ENCODE data around the gene EMX1.
"Not testable (repeated sequence)": the region's sequence is repeated elsewhere in the genome, so short reads cannot be mapped to it uniquely, and the experiment has no call there.

The EMX1 gene

DNA sequence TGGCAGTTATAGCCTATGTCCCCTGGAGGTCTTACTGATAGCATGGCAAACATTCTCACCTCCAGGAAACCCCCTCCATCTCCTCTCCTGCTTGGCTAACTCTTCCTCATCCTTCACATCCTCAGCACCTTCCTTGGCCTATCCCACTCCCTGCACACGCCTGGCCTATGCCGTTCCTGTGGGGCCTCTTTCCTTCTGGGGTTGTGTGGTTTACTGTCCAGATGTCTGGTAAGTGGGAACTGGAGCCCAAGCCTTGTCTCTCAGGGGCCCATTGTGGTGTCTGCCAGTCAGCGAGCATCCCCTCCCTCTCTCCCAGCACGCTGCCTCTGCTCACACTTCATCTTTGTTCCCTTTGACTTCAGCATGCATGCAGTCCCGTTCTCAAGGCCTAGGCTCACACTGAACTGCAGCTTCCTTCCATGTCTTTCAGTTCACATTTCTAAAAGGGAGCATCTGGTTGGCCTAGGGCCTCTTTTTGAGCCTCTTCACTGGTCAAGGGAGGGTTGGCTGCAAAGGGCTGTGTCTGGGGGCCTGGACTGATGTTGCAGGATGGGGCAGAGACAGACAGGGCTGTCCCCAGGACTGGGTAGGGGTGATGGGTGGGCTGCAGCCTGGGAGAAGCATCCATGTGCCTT, 17.0 kb upstream of the EMX1 start:
- no peak for DNase-seq (ENCODE audit: low spot score)

DNA sequence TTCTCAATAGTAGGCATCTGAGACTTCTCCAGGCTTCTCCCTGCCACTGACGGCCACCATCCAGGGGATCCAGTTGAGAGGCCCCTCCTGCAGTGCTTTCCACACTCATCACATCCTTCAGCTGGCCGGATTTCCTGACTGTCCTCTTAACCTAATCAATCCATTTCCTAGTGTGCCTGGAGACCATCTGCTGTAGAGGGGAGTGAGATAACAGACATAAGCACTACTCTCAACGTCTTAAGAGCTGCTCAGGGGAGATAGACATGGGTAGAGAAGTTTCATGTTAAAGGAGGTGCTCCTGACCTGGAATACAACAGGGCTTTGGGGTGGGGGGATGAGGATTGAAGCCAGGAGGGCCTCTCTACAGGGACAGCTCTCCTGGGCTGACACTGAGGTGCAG, 15.9 kb upstream of the EMX1 start:
- DNase-seq (ENCODE audit: low spot score), result no peak

DNA sequence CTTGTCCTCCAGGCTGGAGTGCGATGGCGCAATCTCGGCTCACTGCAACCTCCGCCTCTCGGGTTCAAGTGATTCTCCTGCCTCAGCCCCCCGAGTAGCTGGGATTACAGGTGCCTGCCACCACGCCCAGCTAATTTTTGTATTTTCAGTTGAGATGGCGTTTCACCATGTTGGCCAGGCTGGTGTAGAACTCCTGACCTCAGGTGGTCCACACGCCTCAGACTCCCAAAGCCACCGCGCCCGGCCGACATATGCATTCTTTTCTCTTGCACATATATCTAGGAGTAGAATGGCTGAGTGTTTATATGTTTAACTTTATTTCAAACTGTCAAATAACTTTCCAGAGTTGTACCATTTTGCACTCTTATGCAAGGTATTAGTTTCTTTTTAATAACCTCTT, 9.9 kb upstream of the EMX1 start:
- DNase-seq (ENCODE audit: low spot score), result not testable (repeated sequence)

DNA sequence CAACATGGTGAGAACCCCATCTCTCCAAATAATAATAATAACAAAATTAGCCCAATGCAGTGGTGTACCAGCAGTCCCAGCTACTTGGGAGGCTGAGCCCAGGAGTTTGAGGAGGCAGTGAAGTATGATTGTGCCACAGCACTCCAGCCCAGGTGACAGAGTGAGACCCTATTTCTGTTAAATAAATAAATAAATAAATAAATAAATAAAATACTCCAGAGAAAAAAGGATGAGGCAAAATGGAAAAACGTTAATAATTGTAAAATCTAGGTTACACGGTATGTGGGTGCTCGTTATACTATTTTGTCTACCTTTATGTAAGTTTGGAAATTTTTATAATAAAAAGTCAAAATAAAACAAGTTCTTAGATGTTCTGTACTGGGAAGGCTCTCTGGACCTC, 8.6 kb upstream of the EMX1 start:
- DNase-seq (ENCODE audit: low spot score), result no peak

DNA sequence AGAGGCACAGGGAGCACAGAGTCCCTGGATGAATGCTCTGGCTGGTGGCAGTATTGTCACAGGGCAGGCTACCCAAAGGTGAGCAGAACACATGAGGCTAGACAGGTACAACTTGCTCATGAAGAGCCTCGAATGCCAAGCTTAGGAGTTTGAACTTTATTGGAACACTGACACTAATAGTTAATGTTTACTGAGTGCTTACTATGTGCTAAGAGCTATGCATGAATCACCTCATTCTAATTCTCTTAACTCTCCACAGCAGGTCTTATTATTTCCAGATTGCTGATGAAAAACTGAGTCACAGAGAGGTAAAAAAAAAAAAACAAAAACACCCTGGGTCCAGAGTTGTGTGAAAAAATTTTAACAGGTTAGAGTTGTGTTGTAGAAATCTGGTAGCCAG, 6.1 kb upstream of the EMX1 start:
- no peak for DNase-seq (ENCODE audit: low spot score)

DNA sequence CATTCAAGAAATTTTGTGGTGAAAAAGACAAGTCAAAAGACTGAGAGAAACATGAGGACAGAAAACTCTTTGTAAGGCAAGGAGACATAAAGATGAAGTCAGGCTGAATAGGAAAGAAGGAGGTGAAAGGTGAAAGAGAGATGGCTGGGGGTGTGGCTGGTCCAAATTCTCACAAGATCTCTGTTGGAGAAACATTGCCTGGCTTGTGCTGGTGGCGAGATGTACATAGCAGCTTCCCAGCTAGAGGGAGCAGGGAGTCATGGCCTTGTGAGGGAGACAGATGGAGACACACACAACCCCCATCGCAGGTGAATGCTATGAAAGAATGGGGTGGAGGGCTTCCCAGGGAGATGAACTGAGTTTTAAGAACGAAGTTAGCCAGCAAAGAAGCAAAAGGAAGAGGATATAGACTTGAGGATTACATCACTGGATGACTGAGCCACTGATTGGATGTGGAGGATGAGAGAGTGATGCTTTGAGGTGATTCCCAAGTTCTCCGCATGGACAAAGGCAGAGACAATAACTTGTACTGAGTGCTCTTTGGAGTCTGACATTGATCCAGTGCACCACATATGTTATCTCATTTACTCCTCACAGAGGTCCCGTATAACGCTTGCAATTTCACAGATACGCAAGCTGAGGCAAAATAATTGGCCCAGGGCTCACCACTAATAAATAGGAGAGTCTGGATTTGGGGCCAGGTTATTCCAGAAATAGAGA, 3.7 kb upstream of the EMX1 start:
- no peak for DNase-seq (ENCODE audit: low spot score)

DNA sequence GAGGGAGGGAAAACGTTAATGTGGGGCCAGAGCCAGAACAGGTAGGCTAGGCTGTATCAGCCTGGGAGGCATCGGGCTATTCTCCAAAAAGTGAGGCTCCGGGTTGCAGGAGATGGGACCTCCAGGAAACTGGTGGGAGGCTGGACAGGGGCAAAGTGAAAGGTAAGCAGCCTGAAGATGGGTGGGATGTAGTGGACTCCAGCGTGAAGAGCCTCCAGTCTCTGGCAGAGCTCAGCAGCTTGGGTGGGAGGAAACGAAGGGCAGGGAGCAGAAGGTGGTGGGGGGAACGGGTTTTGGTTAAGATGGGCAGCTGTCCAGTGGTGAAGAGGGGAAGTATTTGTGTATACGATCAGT, 3.1 kb upstream of the EMX1 start:
- no peak for DNase-seq (ENCODE audit: low spot score)

DNA sequence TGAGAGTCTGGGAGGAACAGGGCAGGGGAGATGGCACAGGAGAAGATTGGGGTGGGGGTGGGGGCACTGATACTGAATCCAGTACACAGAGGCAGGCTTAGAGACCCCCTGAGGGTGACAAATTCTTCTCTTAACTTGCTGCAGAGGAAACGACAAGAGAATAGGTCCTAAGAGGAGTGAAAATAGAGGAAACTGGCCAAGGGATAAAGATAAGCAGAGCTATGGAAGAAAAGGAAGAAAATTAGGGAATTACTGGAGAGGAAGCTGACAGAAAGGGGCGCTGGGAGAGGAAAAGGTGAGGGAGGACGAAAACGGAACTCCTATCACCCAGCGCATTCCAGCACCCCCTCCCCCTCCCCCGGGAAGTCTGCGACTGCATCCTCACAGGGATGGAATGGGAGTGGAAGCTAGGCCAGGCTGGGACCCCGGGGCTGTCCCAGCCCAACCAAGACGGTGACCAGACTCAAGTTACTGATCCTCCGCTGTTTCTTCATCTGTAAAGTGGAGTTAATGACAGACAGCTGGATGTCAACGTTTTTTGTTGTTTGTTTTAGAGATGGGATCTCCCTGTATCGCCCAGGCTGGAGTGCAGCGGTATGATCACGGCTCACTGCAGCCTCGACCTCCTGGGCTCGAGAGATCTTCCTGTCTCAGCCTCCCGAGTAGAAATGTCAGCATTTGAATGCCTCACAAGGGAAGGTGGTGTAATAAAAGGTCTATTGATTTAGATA, 2.6 kb upstream of the EMX1 start:
- DNase-seq (ENCODE audit: low spot score), result no peak

DNA sequence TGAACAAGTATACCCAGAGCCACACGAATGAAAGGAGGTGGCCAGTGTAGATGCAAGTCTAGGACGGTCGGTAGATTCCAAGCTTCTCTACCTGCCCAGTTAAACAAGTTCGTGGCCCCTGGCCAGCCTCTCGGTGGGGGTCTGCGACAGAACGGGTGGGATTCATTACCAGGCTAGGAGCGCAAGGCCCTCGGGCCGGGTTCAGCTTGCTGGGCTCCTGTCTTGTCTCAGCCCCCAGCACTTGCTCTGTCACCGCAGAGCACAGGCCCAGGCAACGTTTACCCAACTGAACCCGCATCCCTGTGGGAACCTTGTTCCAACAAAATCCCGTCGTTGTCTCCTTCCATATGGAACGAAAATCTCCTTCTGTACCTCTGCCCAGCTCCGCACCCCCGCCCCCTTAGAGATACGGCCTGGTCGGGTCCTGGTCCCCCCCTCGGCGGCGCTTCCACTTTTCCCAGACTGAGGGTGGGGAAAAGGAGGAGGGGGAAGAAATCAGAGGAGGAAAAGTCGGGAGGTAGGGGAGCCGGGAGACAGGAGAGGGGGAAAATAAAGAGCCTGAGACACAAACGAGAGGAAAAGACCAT, 1.9 kb upstream of the EMX1 start:
- no peak for DNase-seq (ENCODE audit: low spot score)

DNA sequence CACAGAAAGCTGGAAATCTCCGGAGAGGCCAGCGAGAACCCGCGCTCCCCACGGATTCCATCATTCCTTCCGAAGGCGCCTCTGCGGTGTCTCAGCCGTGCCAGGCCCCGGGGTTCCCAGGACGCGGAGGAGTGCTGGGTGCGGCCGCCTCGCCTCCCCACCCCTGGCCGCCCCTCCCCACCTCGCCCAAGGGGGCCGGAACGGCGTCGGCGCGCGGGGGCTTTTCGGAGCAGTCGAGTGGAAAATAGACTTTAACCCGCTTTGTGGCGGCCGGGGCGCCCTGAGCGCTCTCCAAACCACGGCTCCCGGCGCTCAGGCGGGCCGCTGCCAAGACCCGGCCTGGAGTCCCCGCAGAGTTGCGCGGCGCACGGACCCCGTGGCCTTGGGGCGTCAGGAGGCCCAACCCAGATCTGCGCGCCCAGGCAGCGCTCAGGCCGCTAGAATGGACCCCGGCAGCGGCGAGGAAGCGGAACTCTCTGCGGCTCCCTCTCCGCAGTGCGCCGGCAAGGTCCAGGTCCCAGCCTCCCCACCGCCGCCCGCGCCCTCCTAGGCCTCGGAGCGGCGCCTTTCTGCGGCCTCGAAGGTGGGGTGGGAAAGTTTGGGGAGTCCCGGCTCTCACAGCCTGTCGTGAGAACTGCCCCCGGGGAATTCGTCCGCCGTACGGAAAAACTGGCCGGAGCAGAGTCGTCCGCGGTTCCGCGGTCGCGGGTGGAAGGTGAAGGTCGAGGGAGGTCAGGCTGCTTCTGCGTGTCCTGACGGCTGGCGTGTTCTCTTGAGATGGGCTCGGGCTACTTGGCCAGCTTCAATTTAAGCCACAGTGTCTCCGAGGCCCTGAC, 1.2 kb upstream of the EMX1 start:
- peak; percentile 15 for DNase-seq (ENCODE audit: low spot score)

DNA sequence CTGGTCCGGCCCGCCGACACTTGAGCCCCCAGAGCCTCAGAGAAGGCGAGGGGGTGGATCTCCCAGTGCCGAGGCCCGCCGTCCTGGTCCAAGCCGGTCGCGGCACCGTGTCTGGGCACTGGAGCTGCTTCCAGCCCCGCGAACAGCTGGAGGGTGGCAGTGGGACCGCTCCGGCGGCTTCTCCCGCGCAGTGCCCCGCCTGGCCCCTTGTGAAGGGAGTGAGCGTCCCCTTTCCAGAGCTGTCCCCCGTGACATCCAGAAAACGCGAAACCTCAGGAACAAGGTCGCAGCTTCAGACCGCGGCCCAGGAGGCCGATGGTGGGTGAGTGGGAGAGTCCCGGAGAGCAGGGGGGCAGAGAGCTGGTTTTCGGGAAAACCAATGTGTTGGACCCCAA, 579 bp upstream of the EMX1 start:
- DNase-seq (ENCODE audit: low spot score), result no peak

DNA sequence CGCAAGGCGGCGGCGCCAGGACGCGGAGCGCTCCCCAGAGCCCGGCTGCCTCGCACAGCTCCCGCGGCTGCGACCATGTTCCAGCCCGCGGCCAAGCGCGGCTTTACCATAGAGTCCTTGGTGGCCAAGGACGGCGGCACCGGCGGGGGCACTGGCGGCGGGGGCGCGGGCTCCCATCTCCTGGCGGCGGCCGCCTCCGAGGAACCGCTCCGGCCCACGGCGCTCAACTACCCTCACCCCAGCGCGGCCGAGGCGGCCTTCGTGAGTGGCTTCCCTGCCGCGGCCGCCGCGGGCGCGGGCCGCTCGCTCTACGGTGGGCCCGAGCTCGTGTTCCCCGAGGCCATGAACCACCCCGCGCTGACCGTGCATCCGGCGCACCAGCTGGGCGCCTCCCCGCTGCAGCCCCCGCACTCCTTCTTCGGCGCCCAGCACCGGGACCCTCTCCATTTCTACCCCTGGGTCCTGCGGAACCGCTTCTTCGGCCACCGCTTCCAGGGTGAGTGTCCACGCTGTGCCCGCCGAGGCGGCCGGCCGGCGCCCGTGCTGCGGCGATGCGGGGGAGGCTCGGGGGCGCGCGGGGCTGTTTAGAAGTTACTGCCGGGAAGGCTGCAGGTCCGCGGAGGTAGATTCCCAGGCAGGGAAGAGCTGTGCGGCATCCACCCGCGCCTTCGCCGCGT, 696 bp downstream of the EMX1 start:
- no peak for DNase-seq (ENCODE audit: low spot score)

DNA sequence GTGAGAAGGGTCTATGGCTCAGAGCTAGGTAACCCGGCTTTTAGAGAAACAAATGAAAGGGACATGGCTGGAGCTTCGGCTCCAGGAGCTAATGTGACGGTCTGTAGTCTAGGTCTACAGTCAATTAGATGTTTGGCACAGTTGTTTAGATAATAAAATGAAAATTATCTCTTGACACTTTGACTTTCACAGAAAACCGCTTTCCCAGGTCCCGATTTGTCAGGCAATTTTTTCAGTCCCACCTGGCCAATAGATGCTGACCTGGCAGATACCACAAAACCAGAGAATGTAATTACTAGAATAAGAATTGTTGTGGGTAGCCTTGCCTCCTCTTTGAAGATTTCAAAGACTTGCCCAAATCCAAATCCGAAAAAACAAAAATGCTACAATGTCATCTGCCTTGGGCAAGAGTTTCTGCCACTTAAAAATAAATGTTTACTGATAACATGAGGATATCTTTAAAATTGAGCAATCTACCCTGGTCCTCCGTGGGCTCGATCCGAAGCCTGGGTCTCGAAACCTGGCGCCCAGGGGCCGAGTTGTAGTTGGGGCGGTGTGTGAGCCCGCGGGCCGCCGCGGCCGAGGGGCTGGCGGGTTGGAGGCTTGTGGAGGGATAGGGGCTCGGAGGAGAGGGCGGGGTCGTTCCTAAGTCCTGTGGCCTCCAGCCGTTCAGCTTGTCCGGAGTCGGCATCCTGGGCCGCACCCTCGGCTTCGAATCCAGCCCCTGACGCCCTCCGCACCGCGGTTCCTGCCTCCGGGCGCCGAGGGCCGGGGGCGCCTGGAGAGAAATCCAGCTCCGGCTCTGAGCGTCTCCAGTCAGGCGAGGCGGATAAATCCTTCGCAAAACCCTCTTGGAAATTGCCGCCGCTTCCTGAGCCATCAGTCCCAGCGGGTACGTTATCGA, 2.3 kb downstream of the EMX1 start:
- no peak for DNase-seq (ENCODE audit: low spot score)

DNA sequence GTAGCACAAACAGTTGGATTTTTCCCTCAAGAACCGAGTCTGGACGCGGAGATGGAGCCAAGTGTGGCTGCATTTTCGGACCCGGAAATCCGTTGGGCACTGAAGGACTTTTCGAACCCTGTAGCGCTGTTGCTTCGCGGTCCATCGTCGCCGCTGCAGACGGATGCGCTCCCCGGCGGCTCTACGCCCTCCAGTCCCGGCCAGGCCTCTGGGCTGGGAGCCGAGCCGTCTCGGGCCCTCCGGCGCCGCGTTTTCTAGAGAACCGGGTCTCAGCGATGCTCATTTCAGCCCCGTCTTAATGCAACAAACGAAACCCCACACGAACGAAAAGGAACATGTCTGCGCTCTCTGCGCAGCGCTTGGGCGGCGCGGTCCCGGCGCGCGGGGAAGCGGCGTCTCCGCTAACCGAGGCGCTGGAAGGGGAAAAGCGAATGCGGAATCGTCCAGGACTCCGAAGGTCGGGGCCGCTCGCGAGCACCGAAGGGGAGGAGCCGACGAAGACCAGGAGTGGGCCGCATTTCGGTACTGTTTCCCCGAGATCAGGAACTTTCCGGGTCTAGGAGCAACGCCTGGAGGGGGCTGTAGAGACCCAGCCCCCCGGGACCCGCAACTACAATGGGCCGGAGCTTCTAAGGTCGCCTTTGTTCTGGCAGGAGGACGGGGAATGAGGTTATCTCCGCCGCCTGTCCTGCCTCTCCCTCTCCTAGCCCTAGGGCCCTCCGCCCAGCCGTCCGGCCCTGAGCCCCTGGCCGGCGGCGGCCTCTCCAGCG, 3.2 kb downstream of the EMX1 start:
- no peak for DNase-seq (ENCODE audit: low spot score)

DNA sequence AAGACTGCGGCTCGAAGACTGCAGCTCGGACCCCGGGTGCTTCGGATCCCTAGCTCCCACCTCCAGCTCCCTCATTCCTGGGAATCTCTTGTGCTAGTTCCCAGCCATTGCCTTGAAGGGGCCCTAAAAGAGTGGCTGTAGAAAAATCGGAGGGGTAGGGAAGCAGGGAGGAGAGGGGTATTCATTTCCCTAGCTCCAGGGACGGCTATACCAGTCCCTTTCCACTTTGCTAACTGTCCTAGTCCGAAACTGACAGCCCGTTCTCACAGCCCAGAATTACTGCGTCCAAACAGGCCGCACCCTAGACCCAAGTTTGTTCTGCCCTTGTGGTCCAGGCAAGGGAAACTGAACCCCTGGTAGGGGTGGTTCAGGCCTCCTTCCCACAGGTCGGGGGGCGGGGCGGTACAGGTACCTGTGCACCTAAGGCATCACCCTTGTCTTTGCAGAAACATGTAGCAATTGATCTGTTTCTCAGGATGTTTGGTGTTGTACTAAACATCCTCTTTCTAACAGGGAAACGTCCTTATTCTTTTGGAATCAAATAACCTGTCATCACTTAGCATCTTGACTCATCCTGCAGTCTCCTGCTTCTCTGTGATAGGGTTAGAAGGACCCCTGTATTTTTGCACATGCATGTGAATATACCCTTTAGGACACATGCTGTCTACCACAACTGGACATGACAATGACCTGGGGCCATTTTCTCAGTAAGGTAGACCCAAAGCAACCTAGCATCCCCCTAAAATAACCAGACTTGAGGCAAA, 4.0 kb downstream of the EMX1 start:
- no peak for DNase-seq (ENCODE audit: low spot score)

DNA sequence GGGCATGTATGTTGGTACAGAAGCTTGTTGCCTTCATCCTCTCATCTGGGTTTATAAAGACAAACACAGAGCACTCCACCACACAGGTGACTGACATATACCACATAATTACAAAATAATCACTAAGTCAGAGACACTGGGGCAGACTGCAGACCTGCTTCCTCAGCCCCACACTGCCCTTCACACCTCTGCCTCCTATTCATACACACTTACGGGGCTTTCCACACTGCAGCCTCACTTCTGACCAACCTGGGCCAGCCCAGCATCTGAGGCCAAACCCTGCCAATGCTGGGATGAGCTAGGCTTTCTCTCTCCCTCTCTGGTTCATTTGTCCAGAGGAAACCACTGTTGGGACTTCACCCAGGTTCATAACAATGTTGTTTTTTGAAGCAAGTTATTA, 4.5 kb downstream of the EMX1 start:
- DNase-seq (ENCODE audit: low spot score), result no peak

DNA sequence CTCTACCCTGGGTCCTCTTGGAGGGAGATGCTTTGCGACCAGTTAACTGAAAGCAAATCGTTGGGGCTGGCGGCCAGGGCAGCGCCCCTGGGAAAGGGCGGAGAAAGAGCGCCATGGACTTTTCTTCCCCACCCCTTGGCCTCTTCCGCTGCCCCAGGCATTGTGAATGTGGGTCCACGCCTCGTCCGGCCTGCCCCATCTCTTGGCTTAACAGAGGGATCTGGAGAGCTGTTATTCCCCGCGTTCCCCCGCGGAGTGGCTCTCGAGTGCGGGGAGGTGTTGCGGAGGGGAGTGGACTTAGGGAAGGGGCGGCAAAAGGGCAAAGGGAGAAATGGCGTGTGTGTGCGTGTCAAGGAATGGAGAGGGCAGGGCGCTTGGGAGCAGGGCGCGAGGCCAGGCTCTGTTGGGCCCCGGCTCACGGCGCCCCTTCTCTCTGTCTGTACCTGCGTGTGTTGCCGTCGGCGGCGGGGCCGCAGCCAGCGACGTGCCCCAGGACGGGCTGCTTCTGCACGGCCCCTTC, 6.6 kb downstream of the EMX1 start:
- DNase-seq (ENCODE audit: low spot score), result no peak

DNA sequence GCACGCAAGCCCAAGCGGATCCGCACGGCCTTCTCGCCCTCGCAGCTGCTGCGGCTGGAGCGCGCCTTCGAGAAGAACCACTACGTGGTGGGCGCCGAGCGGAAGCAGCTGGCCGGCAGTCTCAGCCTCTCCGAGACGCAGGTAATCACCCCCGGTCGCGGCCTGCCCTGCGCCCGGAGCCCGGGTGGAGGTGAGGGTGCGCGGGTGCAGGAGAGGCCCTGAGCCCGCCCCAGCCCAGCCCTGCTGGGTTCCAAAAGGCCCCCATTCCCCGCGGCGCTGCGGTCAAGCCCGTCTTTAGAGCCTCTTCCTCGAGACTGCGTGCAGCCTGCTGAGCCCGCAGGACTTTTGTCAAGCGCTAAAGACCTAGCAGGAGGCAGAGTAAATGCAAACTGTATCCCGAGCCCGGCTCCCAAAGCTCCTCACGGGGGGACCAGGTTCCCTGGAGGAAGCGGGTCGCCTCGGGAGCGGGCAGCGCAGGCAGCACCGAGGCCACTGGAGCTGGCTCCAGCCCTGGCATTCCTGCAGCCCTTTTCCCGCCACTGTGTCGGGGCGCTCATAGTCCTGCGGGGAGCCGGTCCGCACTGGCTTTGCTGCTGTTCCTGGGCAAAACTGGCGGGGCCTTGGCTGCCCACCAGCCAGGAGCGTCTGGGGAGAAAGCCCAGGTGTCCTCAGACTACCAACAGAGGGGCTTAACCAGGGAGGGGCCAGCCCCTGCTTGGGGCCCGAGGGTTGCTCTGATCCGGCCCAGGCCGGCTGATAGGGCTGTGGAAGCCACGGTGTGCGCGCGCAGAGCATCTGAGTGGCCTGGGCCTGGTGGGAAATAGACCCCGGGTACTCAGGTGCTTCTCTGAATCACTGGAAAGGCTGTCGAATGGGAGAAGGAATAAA, 7.3 kb downstream of the EMX1 start:
- no peak for DNase-seq (ENCODE audit: low spot score)
